Renal cortical epithelial cell (primary cell): ENCODE data around the gene SYCE1. TPM values are rescaled to one million over a fixed set of nuclear protein-coding genes. Genes with fewer than 3 reads are reported as not detected.

Source experiments
- DNase-seq: peaks from one replicate; pipeline ENCODE4 v3.0.0-alpha.2; 2011; ENCODE audit warnings: low read depth
- total RNA-seq: library from RNA; depleted of rRNA; stranded (reverse); fragments of >200 nt; gene quantifications from 2 replicates; pipeline ENCODE4 v1.2.3, GENCODE V29; 2014

The SYCE1 gene
- total RNA-seq, 1 donor from 2014 or later, result 0.25 TPM

- DNase-seq, result no peak
These were observed 53.4 kb downstream of the SYCE1 start for GRCh38 chr10:133511907-133512528.

DNA sequence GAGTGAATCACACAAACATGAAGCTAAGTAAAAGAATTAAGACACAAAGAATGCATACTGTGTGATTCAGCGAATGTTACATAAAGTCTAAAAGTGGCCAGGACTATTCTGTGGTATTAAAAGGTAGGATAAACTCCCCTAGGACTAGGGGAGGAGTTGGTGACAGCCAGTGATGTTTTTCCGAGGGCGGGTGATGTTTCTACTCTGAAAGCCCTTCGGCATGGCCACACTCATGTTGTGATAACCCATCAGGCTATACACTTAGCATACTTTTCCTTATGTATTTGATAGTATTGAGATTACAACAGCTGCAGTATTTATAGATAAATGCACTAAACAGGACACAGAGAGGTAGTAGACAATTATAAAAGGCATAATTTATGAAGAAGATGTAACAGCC lies 54.0 kb downstream of the SYCE1 start:
- DNase-seq, result no peak

- no peak for DNase-seq
These were observed 55.7 kb downstream of the SYCE1 start for GRCh38 chr10:133509700-133510099.

Other genes with a start within 250 kb of the SYCE1 start
- not detected in 2 replicates for gene CALY, start 228.7 kb downstream of the SYCE1 start, total RNA-seq
- gene PRAP1, start 218.2 kb downstream of the SYCE1 start, total RNA-seq, result not detected in 2 replicates
- 6.3 and 56.8 TPM in 2 replicates for gene FUOM, start 207.6 kb downstream of the SYCE1 start, total RNA-seq
- 110 and 133 TPM in 2 replicates for gene ECHS1, start 192.2 kb downstream of the SYCE1 start, total RNA-seq
- gene PAOX, start 186.3 kb downstream of the SYCE1 start, total RNA-seq, result 7.8 and 17.7 TPM in 2 replicates
- gene MTG1, start 171.4 kb downstream of the SYCE1 start, total RNA-seq, result 35.8 and 46.6 TPM in 2 replicates
- 0.17 and 0.35 TPM in 2 replicates for gene SPRN, start 141.0 kb downstream of the SYCE1 start, total RNA-seq
- 0.35 and 1.4 TPM in 2 replicates for gene SCART1, start 111.6 kb downstream of the SYCE1 start, total RNA-seq
- 0.40 and 7.6 TPM in 2 replicates for gene CYP2E1, start 38.2 kb downstream of the SYCE1 start, total RNA-seq
- not detected in 2 replicates for gene FRG2B, start 61.2 kb upstream of the SYCE1 start, total RNA-seq